B cell (primary cell): ENCODE measurements around the gene RPTOR. TPM values are rescaled to one million over a fixed set of nuclear protein-coding genes. Genes with fewer than 3 reads are reported as not detected.

Experiments
- ATAC-seq: fragments of 200-7000 bp; cut with Tn5 transposase; one replicate; pipeline ENCODE4 v1.10.0; 2021; ENCODE audit warnings: low read depth, mild to moderate bottlenecking, moderate number of reproducible peaks, moderate library complexity
- CTCF ChIA-PET: fragments of 350-600 bp; sonication (Branson Sonifier 250); formaldehyde crosslinking; loops from one replicate; lab custom pipeline; 2021; ENCODE audit warnings: antibody characterized with exemption, inconsistent platforms; lab: Charles Lee
- POLR2A ChIA-PET: fragments of 350-600 bp; sonication (Branson Sonifier 250); formaldehyde crosslinking; loops from one replicate; lab custom pipeline; 2021; ENCODE audit warnings: antibody characterized with exemption; lab: Charles Lee
- DNase-seq: peaks from one replicate; pipeline ENCODE4 v3.0.0; 2013
- H2AFZ ChIP-seq: 2 replicates; pipeline ENCODE4 v1.6.1; 2012; ENCODE audit warnings: mild to moderate bottlenecking, low read depth, low read length; ENCODE audit not compliant: insufficient read depth, poor library complexity, severe bottlenecking
- H3K27ac ChIP-seq, 2 donors: 1 replicate in 1 of 2; 2 replicates in 1 of 2; pipeline ENCODE4 v1.5.1; 2012 to 2013; ENCODE audit warnings: low read length in 2 of 2, mild to moderate bottlenecking in 2 of 2, moderate library complexity in 1 of 2
- H3K27me3 ChIP-seq, 4 experiments: fragments of 200-600 bp in 1 of 4; sonication (generic) in 1 of 4; replicated peaks in 1 of 4; 1 replicate in 2 of 4; 2 replicates in 2 of 4; pipeline versions ENCODE4 v1.6.1 to v1.7.0; 2013 to 2016; ENCODE audit warnings: low read length in 3 of 4, mild to moderate bottlenecking in 2 of 4, mixed read lengths in 1 of 4, moderate library complexity in 1 of 4; ENCODE audit not compliant: insufficient read depth in 4 of 4, control insufficient read depth in 3 of 4; ENCODE audit errors: control extremely low read depth in 1 of 4
- H3K36me3 ChIP-seq, 2 experiments: replicated peaks in 1 of 2; 1 replicate in 1 of 2; 2 replicates in 1 of 2; pipeline versions ENCODE4 v1.6.1 to v1.7.1; 2013; ENCODE audit warnings: low read length in 1 of 2; ENCODE audit not compliant: insufficient read depth in 2 of 2, control insufficient read depth in 1 of 2; ENCODE audit errors: control extremely low read depth in 1 of 2, extremely low read depth in 1 of 2
- H3K4me1 ChIP-seq, 2 donors: fragments of 200-600 bp in 1 of 2; sonication (generic) in 1 of 2; 1 replicate in 1 of 2; 2 replicates in 1 of 2; pipeline versions ENCODE4 v1.5.1 to v1.6.1; 2013 to 2017; ENCODE audit warnings: low read length in 2 of 2; ENCODE audit not compliant: control insufficient read depth in 2 of 2, insufficient read depth in 2 of 2
- H3K4me2 ChIP-seq: replicated peaks from 2 replicates; pipeline ENCODE3; 2012; ENCODE audit warnings: mild to moderate bottlenecking, low read depth, low read length; ENCODE audit not compliant: poor library complexity, severe bottlenecking
- H3K4me3 ChIP-seq, 5 experiments: fragments of 200-600 bp in 1 of 5; sonication (generic) in 1 of 5; 1 replicate in 3 of 5; 2 replicates in 2 of 5; pipeline versions ENCODE4 v1.5.1 to v1.7.0; 2011 to 2016; ENCODE audit warnings: low read length in 4 of 5, mild to moderate bottlenecking in 4 of 5, low read depth in 2 of 5, control low read depth in 1 of 5, moderate library complexity in 1 of 5; ENCODE audit not compliant: insufficient read depth in 1 of 5; ENCODE audit errors: control extremely low read depth in 1 of 5, extremely low read depth in 1 of 5
- H3K79me2 ChIP-seq: fragments of 200-600 bp; sonication (generic); one replicate; pipeline ENCODE4 v1.6.0; 2016; ENCODE audit warnings: low read length; ENCODE audit not compliant: control insufficient read depth, insufficient read depth
- H3K9ac ChIP-seq: fragments of 200-600 bp; sonication (generic); 2 replicates; pipeline ENCODE4 v1.6.1; 2017; ENCODE audit warnings: mild to moderate bottlenecking, low read length, moderate library complexity
- H3K9me3 ChIP-seq, 3 donors: one replicate each; pipeline versions ENCODE4 v1.6.1 to v1.7.1; 2013; ENCODE audit warnings: low read length in 2 of 3; ENCODE audit not compliant: control insufficient read depth in 2 of 3, insufficient read depth in 1 of 3; ENCODE audit errors: control extremely low read depth in 1 of 3
- H4K20me1 ChIP-seq: 2 replicates; pipeline ENCODE4 v1.6.0; 2012; ENCODE audit warnings: mild to moderate bottlenecking, low read length; ENCODE audit not compliant: insufficient read depth, control insufficient read depth, poor library complexity, severe bottlenecking
- H3K27ac Mint-ChIP-seq: one replicate; pipeline ENCODE4 v1.8.0; 2021; ENCODE audit warnings: mixed read lengths
- H3K27me3 Mint-ChIP-seq: one replicate; pipeline ENCODE4 v1.8.0; 2021; ENCODE audit warnings: mixed read lengths
- H3K4me1 Mint-ChIP-seq: one replicate; pipeline ENCODE4 v1.8.0; 2021; ENCODE audit warnings: mixed read lengths
- H3K4me3 Mint-ChIP-seq: one replicate; pipeline ENCODE4 v1.8.0; 2021; ENCODE audit warnings: mixed read lengths
- H3K9me3 Mint-ChIP-seq: one replicate; pipeline ENCODE4 v1.8.0; 2022; ENCODE audit warnings: mixed read lengths; ENCODE audit not compliant: insufficient read depth
- EZH2 ChIP-seq: IDR thresholded peaks from 2 replicates; pipeline ENCODE4 v1.6.1; 2012; ENCODE audit warnings: borderline replicate concordance, low read depth, mild to moderate bottlenecking, moderate library complexity, low read length; ENCODE audit not compliant: insufficient read depth, poor library complexity, severe bottlenecking
- WGBS: methylation state at CpG from one replicate; pipeline ENCODE4 v1.1.5; 2013; ENCODE audit warnings: missing lambda C conversion rate; ENCODE audit not compliant: insufficient coverage; 5-methylcytosine and 5-hydroxymethylcytosine counted together
- intact Hi-C: fragments of 100-400 bp; cut with micrococcal nuclease; formaldehyde crosslinking; loops from one replicate; pipeline ENCODE4 v1.10.0; 2022
- polyA plus RNA-seq: library from polyadenylated mRNA; depleted of rRNA; stranded (reverse); fragments of >200 nt; gene quantifications from 2 replicates; pipeline ENCODE4 v1.2.3, GENCODE V29; 2012
- total RNA-seq, 2 donors: library from RNA; stranded (reverse); fragments of 120-200 nt in 1 of 2; gene quantifications; 1 replicate in 1 of 2; 2 replicates in 1 of 2; pipeline versions ENCODE4 v1.2.3 to v1.2.4, GENCODE V29; 2013 to 2022
- TF ChIP-seq, protein P1 (sequence below): fragments of 200-600 bp; IDR thresholded peaks from one replicate; pipeline ENCODE4 v1.8.0; 2022; ENCODE audit warnings: antibody characterized with exemption, mild to moderate bottlenecking

The RPTOR gene
- total and polyA plus RNA-seq, 2 donors (not counting 1 experiment from before 2014, with no cell fraction given), result 13.4 to 58.8 TPM

DNA sequence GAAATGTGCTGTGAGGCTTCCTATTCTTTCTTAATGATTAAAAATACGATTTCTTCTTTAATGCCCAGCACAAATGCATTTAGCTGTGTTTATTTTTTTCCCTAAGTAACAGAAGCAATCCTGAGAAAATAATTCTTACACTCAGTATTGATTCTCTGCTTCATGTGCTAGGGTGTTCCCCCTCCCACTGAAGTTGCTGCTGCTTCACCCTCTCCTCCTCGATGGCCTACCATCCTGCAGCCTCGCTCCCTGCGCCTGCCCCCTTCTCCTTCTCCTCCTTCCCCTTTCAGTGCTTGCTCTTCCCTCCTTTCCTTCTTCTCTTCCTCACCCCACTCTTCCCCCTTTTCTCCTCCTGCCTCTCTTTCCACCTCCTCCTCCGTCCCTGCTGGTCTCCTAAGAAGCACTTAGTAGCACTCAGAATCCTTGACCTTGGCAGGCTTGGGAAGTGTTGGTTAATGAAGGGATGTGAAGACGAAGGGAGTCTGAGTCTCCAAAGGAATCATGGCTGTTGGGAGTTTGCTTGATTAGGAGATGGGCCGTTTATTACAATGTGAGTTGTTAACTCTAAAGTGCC is 119.7 kb downstream of the RPTOR start:
- DNase-seq, result no peak
- Histone ChIP-seq H3K4me2 (peak overlapping the region; percentile 57), H3K79me2 (peaks cover 74% of the 10 kb centered on the region), H4K20me1 (peaks cover 44% of the 10 kb centered on the region), H3K27ac (no peak overlapping the region), H3K9ac (no peak overlapping the region), H3K27me3 (no peaks in the 10 kb centered on the region), H2AFZ (no peak overlapping the region), H3K4me1 (peaks cover 18 to 19% of the 10 kb centered on the region in 2 donors), H3K36me3 (no peaks in the 10 kb centered on the region), H3K9me3 (peaks cover 0 to 11% (median 0%) of the 10 kb centered on the region in 3 donors), H3K4me3 (no peak overlapping the region)
- Mint-ChIP-seq H3K27me3 (no peaks in the 10 kb centered on the region), H3K4me3 (peak overlapping the region; percentile 50), H3K9me3 (no peaks in the 10 kb centered on the region), H3K4me1 (peaks cover 34% of the 10 kb centered on the region), H3K27ac (no peak overlapping the region)
- intact Hi-C loops, result no loop called here
- no peak for ATAC-seq
- WGBS, result 73% methylated on average over 3 of the region's 7 CpGs
- POLR2A ChIA-PET, result no interaction called here
- CTCF ChIA-PET, result no interaction called here
- TF ChIP-seq, protein P1, sequence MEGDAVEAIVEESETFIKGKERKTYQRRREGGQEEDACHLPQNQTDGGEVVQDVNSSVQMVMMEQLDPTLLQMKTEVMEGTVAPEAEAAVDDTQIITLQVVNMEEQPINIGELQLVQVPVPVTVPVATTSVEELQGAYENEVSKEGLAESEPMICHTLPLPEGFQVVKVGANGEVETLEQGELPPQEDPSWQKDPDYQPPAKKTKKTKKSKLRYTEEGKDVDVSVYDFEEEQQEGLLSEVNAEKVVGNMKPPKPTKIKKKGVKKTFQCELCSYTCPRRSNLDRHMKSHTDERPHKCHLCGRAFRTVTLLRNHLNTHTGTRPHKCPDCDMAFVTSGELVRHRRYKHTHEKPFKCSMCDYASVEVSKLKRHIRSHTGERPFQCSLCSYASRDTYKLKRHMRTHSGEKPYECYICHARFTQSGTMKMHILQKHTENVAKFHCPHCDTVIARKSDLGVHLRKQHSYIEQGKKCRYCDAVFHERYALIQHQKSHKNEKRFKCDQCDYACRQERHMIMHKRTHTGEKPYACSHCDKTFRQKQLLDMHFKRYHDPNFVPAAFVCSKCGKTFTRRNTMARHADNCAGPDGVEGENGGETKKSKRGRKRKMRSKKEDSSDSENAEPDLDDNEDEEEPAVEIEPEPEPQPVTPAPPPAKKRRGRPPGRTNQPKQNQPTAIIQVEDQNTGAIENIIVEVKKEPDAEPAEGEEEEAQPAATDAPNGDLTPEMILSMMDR, result no peak
- no peak for TF ChIP-seq EZH2

- ATAC-seq (no peak), DNase-seq (no peak)
- Histone ChIP-seq H3K27ac (no peak overlapping the region), H3K9me3 (peaks cover 0 to 11% (median 0%) of the 10 kb centered on the region in 3 donors), H3K4me2 (no peak overlapping the region), H4K20me1 (peaks cover 45% of the 10 kb centered on the region), H3K27me3 (no peaks in the 10 kb centered on the region), H3K4me1 (peaks cover 18 to 19% of the 10 kb centered on the region in 2 donors), H3K36me3 (no peaks in the 10 kb centered on the region), H3K4me3 (no peak overlapping the region), H3K9ac (no peak overlapping the region), H2AFZ (no peak overlapping the region), H3K79me2 (peaks cover 74% of the 10 kb centered on the region)
- ChIA-PET POLR2A (no interaction called here), CTCF (no interaction called here)
- Mint-ChIP-seq H3K4me1 (peaks cover 34% of the 10 kb centered on the region), H3K27me3 (no peaks in the 10 kb centered on the region), H3K9me3 (no peaks in the 10 kb centered on the region), H3K27ac (no peak overlapping the region), H3K4me3 (no peak overlapping the region)
- TF ChIP-seq, protein P1, result no peak
- no peak for TF ChIP-seq EZH2
- WGBS, result no CpG with 5 or more reads among the region's 11 CpGs
- intact Hi-C loops, result no loop called here
Measured at GRCh38 chr17:80665792-80666191, 121.2 kb downstream of the RPTOR start.
